Transverse colon (tissue), 4 donors: ENCODE results near the gene THADA. TPM values are rescaled to one million over a fixed set of nuclear protein-coding genes. Genes with fewer than 3 reads are reported as not detected.
"Not testable (repeated sequence)": the region's sequence is repeated elsewhere in the genome, so short reads cannot be mapped to it uniquely, and the experiment has no call there.

Source experiments
- DNase-seq: peaks from one replicate; pipeline ENCODE4 v3.0.0-alpha.2; 2019
- H3K27ac ChIP-seq, 4 donors: fragments of 200-600 bp; sonication (generic); 2 replicates each; pipeline ENCODE4 v1.5.1; 2016 to 2018; ENCODE audit warnings: inconsistent platforms in 4 of 4
- H3K27me3 ChIP-seq: fragments of 200-600 bp; sonication (generic); 2 replicates; pipeline ENCODE4 v1.5.1; 2017; ENCODE audit warnings: inconsistent platforms
- H3K36me3 ChIP-seq, 4 donors: fragments of 200-600 bp; sonication (generic); 2 replicates each; pipeline ENCODE4 v1.5.1; 2017 to 2019; ENCODE audit warnings: inconsistent platforms in 4 of 4
- H3K4me1 ChIP-seq, 4 donors: fragments of 200-600 bp; sonication (generic); 2 replicates each; pipeline ENCODE4 v1.5.1; 2017 to 2020; ENCODE audit warnings: inconsistent platforms in 4 of 4
- H3K4me3 ChIP-seq, 4 donors: fragments of 200-600 bp; sonication (generic); 1 replicate in 1 of 4; 2 replicates in 3 of 4; pipeline versions ENCODE4 v1.5.1 to v1.6.1; 2017 to 2019; ENCODE audit warnings: inconsistent platforms in 4 of 4
- H3K9me3 ChIP-seq, 2 donors: fragments of 200-600 bp; sonication (generic); 2 replicates each; pipeline ENCODE4 v1.5.1; 2017 to 2019; ENCODE audit warnings: inconsistent platforms in 2 of 2
- CTCF ChIP-seq, 5 experiments: fragments of 200-600 bp in 3 of 5; fragments of 450-650 bp in 2 of 5; sonication (generic) in 3 of 5; IDR thresholded peaks; 1 replicate in 2 of 5; 2 replicates in 3 of 5; pipeline ENCODE4 v1.5.1; 2016 to 2017; ENCODE audit warnings: antibody characterized with exemption in 5 of 5, inconsistent platforms in 3 of 5, mild to moderate bottlenecking in 2 of 5, moderate library complexity in 1 of 5
- EP300 ChIP-seq: sonication (generic); formaldehyde crosslinking; IDR thresholded peaks from one replicate; pipeline ENCODE4 v1.6.1; 2017; ENCODE audit warnings: antibody characterized with exemption, low read depth
- POLR2A ChIP-seq: fragments of 450-650 bp; IDR thresholded peaks from one replicate; pipeline ENCODE4 v1.6.1; 2016; ENCODE audit warnings: antibody characterized with exemption, mild to moderate bottlenecking, moderate library complexity
- POLR2AphosphoS5 ChIP-seq, 3 donors: sonication (generic); formaldehyde crosslinking; IDR thresholded peaks; one replicate each; pipeline ENCODE4 v1.6.1; 2016; ENCODE audit warnings: antibody characterized with exemption in 3 of 3
- WGBS, 2 donors: methylation state at CpG; one replicate each; pipeline ENCODE4 v1.1.5; 2018; ENCODE audit warnings: low coverage in 1 of 2; 5-methylcytosine and 5-hydroxymethylcytosine counted together
- in situ Hi-C, 4 donors: fragments of 200-750 bp; cut with MboI; loops; one replicate each; pipeline versions ENCODE4 v1.15.0 to v1.15.1; 2017; ENCODE audit warnings: low sequenced_read_pairs in 3 of 4, low pct_ligation_motif_present in 1 of 4, low pct_unique_long_range_greater_than_20kb in 1 of 4
- intact Hi-C: fragments of 100-400 bp; cut with DNase I; formaldehyde crosslinking; loops from one replicate; pipeline ENCODE4 v1.15.1; 2023; ENCODE audit warnings: low total_unique reads
- total RNA-seq, 4 donors: library from RNA; depleted of rRNA; stranded (reverse); fragments of >200 nt; gene quantifications; one replicate each; pipeline ENCODE4 v1.1.0, GENCODE V29; 2016

Gene THADA
- total RNA-seq, 4 donors from 2014 or later = 21.7 to 78.6 (median 28.1) TPM

GRCh38 chr2:43192744-43193651, 402.8 kb downstream of the THADA start:
- H3K4me1 ChIP-seq = peaks cover 13 to 51% (median 37%) of the 10 kb centered on the region in 4 donors
- in situ Hi-C loops = no loop called here

GRCh38 chr2:43191947-43192516, 403.8 kb downstream of the THADA start:
- Histone ChIP-seq H3K4me3 (no peak overlapping the region), H3K9me3 (no peaks in the 10 kb centered on the region), H3K27ac (peak overlapping the region; percentile 86 to 92 (median 88)), H3K36me3 (no peaks in the 10 kb centered on the region), H3K4me1 (peaks cover 17 to 58% (median 44%) of the 10 kb centered on the region in 4 donors), H3K27me3 (no peaks in the 10 kb centered on the region)
- no peak for DNase-seq
- intact Hi-C loops = no loop called here
- TF ChIP-seq CTCF (IDR thresholded peaks at IDR 0.05) (peak in 3 of 5 experiments; percentile 5 to 14 (median 8)), POLR2AphosphoS5 (IDR thresholded peaks at IDR 0.05) (no peak)
- in situ Hi-C loops = no loop called here
- WGBS, 2 donors = 54 to 80% methylated on average over 1 to 3 of the region's 3 CpGs

More at GRCh38 chr2:43192744-43193651, 402.8 kb downstream of the THADA start:
- peak; percentile 40 for DNase-seq
- WGBS, 2 donors = 66% methylated on average over 12 of the region's 12 CpGs; no CpG with 5 or more reads in 1 of the 2 donors
- intact Hi-C loops = no loop called here
- Histone ChIP-seq H3K9me3 (no peaks in the 10 kb centered on the region), H3K4me3 (no peak overlapping the region), H3K36me3 (no peaks in the 10 kb centered on the region), H3K27me3 (no peaks in the 10 kb centered on the region), H3K27ac (peak overlapping the region; percentile 86 to 92 (median 88))
- no peak for TF ChIP-seq CTCF (IDR thresholded peaks at IDR 0.05)
- TF ChIP-seq POLR2A = no peak
- no peak for TF ChIP-seq POLR2AphosphoS5 (IDR thresholded peaks at IDR 0.05)
- no peak for TF ChIP-seq EP300

- in situ Hi-C loops (no loop called here), intact Hi-C loops (no loop called here)
- Histone ChIP-seq H3K36me3 (no peaks in the 10 kb centered on the region), H3K4me1 (peaks cover 25 to 68% (median 50%) of the 10 kb centered on the region in 4 donors), H3K4me3 (no peak overlapping the region), H3K27ac (no peak overlapping the region), H3K9me3 (no peaks in the 10 kb centered on the region), H3K27me3 (no peaks in the 10 kb centered on the region)
- 70 to 81% methylated on average over 4 to 10 of the region's 10 CpGs for whole genome bisulfite sequencing, 2 donors
- TF ChIP-seq EP300 = no peak
- no peak for TF ChIP-seq POLR2AphosphoS5 (IDR thresholded peaks at IDR 0.05)
- no peak for TF ChIP-seq CTCF (IDR thresholded peaks at IDR 0.05)
- TF ChIP-seq POLR2A = no peak
- DNase-seq = peak; percentile 17
Measured at GRCh38 chr2:43190311-43191052, 405.4 kb downstream of the THADA start.

GRCh38 chr2:43189861-43190260, 406.0 kb downstream of the THADA start:
- H3K36me3 ChIP-seq, H3K4me3 ChIP-seq, H3K27ac ChIP-seq, H3K9me3 ChIP-seq, DNase-seq, in situ Hi-C loops, intact Hi-C loops, H3K27me3 ChIP-seq: not testable (repeated sequence)
- H3K4me1 ChIP-seq = peaks cover 21 to 64% (median 45%) of the 10 kb centered on the region in 4 donors
- 83 to 90% methylated on average over 6 to 7 of the region's 7 CpGs for WGBS, 2 donors
